HepG2 (cell line): ENCODE data around the gene CEACAM16. TPM values are rescaled to one million over a fixed set of nuclear protein-coding genes. Genes with fewer than 3 reads are reported as not detected.

ENCODE experiments used
- AGO2 ChIP-seq: fragments of 200-400 bp; formaldehyde crosslinking; optimal IDR thresholded peaks from 2 replicates; pipeline ENCODE3; 2017; ENCODE audit warnings: mild to moderate bottlenecking, low read depth, low read length, moderate library complexity
- AKAP8 ChIP-seq: sonication (generic); formaldehyde crosslinking; IDR thresholded peaks from 2 replicates; pipeline ENCODE4 v1.5.1; 2020; ENCODE audit warnings: mild to moderate bottlenecking, missing genetic modification reagents
- ATM ChIP-seq: fragments of 450-650 bp; IDR thresholded peaks from 2 replicates; pipeline ENCODE4 v1.7.1; 2017; ENCODE audit warnings: mild to moderate bottlenecking, borderline replicate concordance
- CTCF ChIP-seq: sonication (generic); formaldehyde crosslinking; IDR thresholded peaks from 2 replicates; pipeline ENCODE4 v1.5.0; 2020; ENCODE audit warnings: mild to moderate bottlenecking, missing genetic modification reagents, moderate library complexity
- ELF4 ChIP-seq: sonication (generic); formaldehyde crosslinking; IDR thresholded peaks from 2 replicates; pipeline ENCODE4 v1.5.0; 2020; ENCODE audit warnings: missing genetic modification reagents, mild to moderate bottlenecking, moderate library complexity, borderline replicate concordance
- FOXA3 ChIP-seq: IDR thresholded peaks from 2 replicates; pipeline ENCODE4 v1.6.1; 2016; ENCODE audit warnings: missing genetic modification reagents, missing compliant biosample characterization
- GPN1 ChIP-seq: sonication (generic); formaldehyde crosslinking; IDR thresholded peaks from 2 replicates; pipeline ENCODE4 v1.5.1; 2020; ENCODE audit warnings: missing genetic modification reagents, borderline replicate concordance
- KDM5B ChIP-seq: sonication (generic); formaldehyde crosslinking; IDR thresholded peaks from 2 replicates; pipeline ENCODE4 v1.4.0; 2020; ENCODE audit warnings: missing genetic modification reagents, mild to moderate bottlenecking, borderline replicate concordance
- NCOA1 ChIP-seq: sonication (generic); formaldehyde crosslinking; IDR thresholded peaks from 2 replicates; pipeline ENCODE4 v1.9.0; 2021; ENCODE audit warnings: missing genetic modification reagents
- NFATC3 ChIP-seq: sonication (generic); formaldehyde crosslinking; IDR thresholded peaks from 2 replicates; pipeline ENCODE4 v1.5.1; 2020; ENCODE audit warnings: mild to moderate bottlenecking, missing genetic modification reagents
- NR1H2 ChIP-seq: sonication (generic); formaldehyde crosslinking; IDR thresholded peaks from 2 replicates; pipeline ENCODE4 v1.8.1; 2022; ENCODE audit warnings: low read depth, missing genetic modification reagents, borderline replicate concordance
- PRPF4 ChIP-seq: fragments of 200-400 bp; formaldehyde crosslinking; IDR thresholded peaks from 2 replicates; pipeline ENCODE4 v1.6.1; 2016; ENCODE audit warnings: low read length, low read depth; ENCODE audit not compliant: poor library complexity, severe bottlenecking
- PTBP1 ChIP-seq: fragments of 200-400 bp; formaldehyde crosslinking; IDR thresholded peaks from 2 replicates; pipeline ENCODE4 v1.6.1; 2018; ENCODE audit warnings: low read length, low read depth; ENCODE audit not compliant: poor library complexity, severe bottlenecking
- RARA ChIP-seq: IDR thresholded peaks from 2 replicates; pipeline ENCODE4 v1.6.1; 2016; ENCODE audit warnings: missing genetic modification reagents, missing compliant biosample characterization
- SCMH1 ChIP-seq: sonication (generic); formaldehyde crosslinking; IDR thresholded peaks from 2 replicates; pipeline ENCODE4 v1.9.0; 2021; ENCODE audit warnings: missing genetic modification reagents, mild to moderate bottlenecking, borderline replicate concordance
- SIN3A ChIP-seq: IDR thresholded peaks from 2 replicates; pipeline ENCODE4 v1.6.1; 2011; ENCODE audit warnings: low read depth, mild to moderate bottlenecking, control low read depth, low read length, borderline replicate concordance
- ZKSCAN8 ChIP-seq: IDR thresholded peaks from 2 replicates; pipeline ENCODE4 v1.6.1; 2016; ENCODE audit warnings: borderline replicate concordance, missing genetic modification reagents, missing compliant biosample characterization
- ZMAT3 ChIP-seq: sonication (generic); formaldehyde crosslinking; conservative IDR thresholded peaks from 2 replicates; pipeline ENCODE4 v1.7.0; 2021; ENCODE audit warnings: missing genetic modification reagents
- ZMAT5 ChIP-seq: sonication (generic); formaldehyde crosslinking; IDR thresholded peaks from 2 replicates; pipeline ENCODE4 v1.5.0; 2020; ENCODE audit warnings: mild to moderate bottlenecking, low read depth, missing genetic modification reagents, borderline replicate concordance
- ZMYM3 ChIP-seq: sonication (generic); formaldehyde crosslinking; IDR thresholded peaks from 2 replicates; pipeline ENCODE4 v1.5.1; 2020; ENCODE audit warnings: mild to moderate bottlenecking, missing genetic modification reagents
- ZNF263 ChIP-seq: sonication (generic); formaldehyde crosslinking; IDR thresholded peaks from 2 replicates; pipeline ENCODE4 v1.4.0; 2020; ENCODE audit warnings: missing genetic modification reagents
- ZNF33B ChIP-seq: sonication (generic); formaldehyde crosslinking; IDR thresholded peaks from 2 replicates; pipeline ENCODE4 v1.5.1; 2020; ENCODE audit warnings: mild to moderate bottlenecking, missing genetic modification reagents
- ZNF441 ChIP-seq: sonication (generic); formaldehyde crosslinking; IDR thresholded peaks from 2 replicates; pipeline ENCODE4 v1.7.0; 2021; ENCODE audit warnings: missing genetic modification reagents, borderline replicate concordance
- ZNF687 ChIP-seq: sonication (generic); formaldehyde crosslinking; IDR thresholded peaks from 2 replicates; pipeline ENCODE4 v1.5.1; 2020; ENCODE audit warnings: mild to moderate bottlenecking, missing genetic modification reagents, moderate library complexity
- ZNF713 ChIP-seq: sonication (generic); formaldehyde crosslinking; IDR thresholded peaks from 2 replicates; pipeline ENCODE4 v1.4.0; 2020; ENCODE audit warnings: mild to moderate bottlenecking, missing genetic modification reagents
- polyA plus RNA-seq, 8 experiments: library from polyadenylated mRNA; depleted of rRNA in 3 of 8; stranded (reverse) in 7 of 8; unstranded in 1 of 8; fragments of >200 nt; fragmentation: Illumina TruSeq in 4 of 8; extraction: Trizol in 4 of 8; gene quantifications; 2 replicates each; pipeline versions ENCODE4 v1.2.1 to v1.2.3, GENCODE V29; 2011 to 2016; ENCODE audit warnings: low read depth in 4 of 8, missing spikeins in 1 of 8, mixed read lengths in 1 of 8; ENCODE audit not compliant: insufficient read depth in 1 of 8
- total RNA-seq, 5 experiments: library from RNA; depleted of rRNA; stranded (reverse); fragments of >200 nt; fragmentation: Illumina TruSeq; extraction: Trizol; gene quantifications; 2 replicates each; pipeline ENCODE4 v1.2.3, GENCODE V29; 2016; ENCODE audit warnings: low read depth in 1 of 5

The CEACAM16 gene
- total and polyA plus RNA-seq, 2 of the 13 experiments (the other 11 are each of a cell fraction or from before 2014, with no cell fraction given) = not detected

- TF ChIP-seq CTCF (CRISPR knock-in tag) (peak; percentile 95), ZMYM3 (CRISPR knock-in tag) (no peak), RARA (CRISPR knock-in tag) (no peak), NR1H2 (CRISPR knock-in tag) (no peak), SCMH1 (CRISPR knock-in tag) (no peak), ZNF263 (CRISPR knock-in tag) (0 out of 2 replicates have a peak, but pooled peaks have one; percentile 14), FOXA3 (CRISPR knock-in tag) (peak; percentile 7; the same call in 1 of the 2 replicates), NFATC3 (no peak), ZMAT3 (CRISPR knock-in tag) (no peak), ZNF33B (CRISPR knock-in tag) (no peak), ZNF713 (CRISPR knock-in tag) (no peak), ATM (no peak), SIN3A (no peak), ELF4 (CRISPR knock-in tag) (no peak), PRPF4 (no peak), ZKSCAN8 (no peak), PTBP1 (no peak), KDM5B (CRISPR knock-in tag) (peak; percentile 66; the same call in 1 of the 2 replicates), AKAP8 (peak; percentile 37; the same call in 1 of the 2 replicates), GPN1 (CRISPR knock-in tag) (no peak), ZNF687 (CRISPR knock-in tag) (peak; percentile 71), NCOA1 (CRISPR knock-in tag) (no peak), AGO2 (peak; percentile 89), ZMAT5 (no peak), ZNF441 (no peak)
Observed at GRCh38 chr19:44657211-44657921, 41.6 kb upstream of the CEACAM16 start (continued).
